GM19193 (cell line): ENCODE measurements around the gene GAD1.

ENCODE experiments used
- POLR2A ChIP-seq: IDR thresholded peaks from 4 replicates; pipeline ENCODE4 v1.6.1; 2011; ENCODE audit not compliant: insufficient read depth, insufficient read length; ENCODE audit errors: extremely low read depth

The GAD1 gene

GRCh38 chr2:170886386-170886785, 69.7 kb downstream of the GAD1 start:
- TF ChIP-seq POLR2A: no peak

DNA sequence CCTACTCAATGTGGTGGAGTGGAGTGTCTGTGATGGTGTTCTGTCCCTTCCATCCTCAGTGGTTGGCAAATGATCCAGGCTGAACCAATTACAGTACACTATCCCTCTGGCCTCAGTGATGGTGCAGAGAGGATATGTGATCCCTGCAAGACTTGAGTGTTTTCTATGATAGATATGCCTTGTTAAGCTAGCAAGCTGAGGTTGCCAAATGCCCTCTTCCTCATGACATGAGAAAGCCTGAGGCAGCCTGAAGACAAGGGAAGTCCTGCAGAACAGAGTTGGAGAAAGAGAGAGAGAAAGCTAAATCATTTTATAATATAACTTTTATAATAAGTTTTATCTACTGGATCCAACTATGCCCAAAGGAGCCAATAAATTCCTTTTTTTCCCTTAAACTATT, 70.8 kb downstream of the GAD1 start:
- no peak for TF ChIP-seq POLR2A

- TF ChIP-seq POLR2A: no peak
Measured at GRCh38 chr2:170887896-170888295, 71.2 kb downstream of the GAD1 start.

- TF ChIP-seq POLR2A: no peak
Measured at GRCh38 chr2:170891893-170892292, 75.2 kb downstream of the GAD1 start.

- no peak for TF ChIP-seq POLR2A
Measured at GRCh38 chr2:170892391-170892951, 75.8 kb downstream of the GAD1 start.

DNA sequence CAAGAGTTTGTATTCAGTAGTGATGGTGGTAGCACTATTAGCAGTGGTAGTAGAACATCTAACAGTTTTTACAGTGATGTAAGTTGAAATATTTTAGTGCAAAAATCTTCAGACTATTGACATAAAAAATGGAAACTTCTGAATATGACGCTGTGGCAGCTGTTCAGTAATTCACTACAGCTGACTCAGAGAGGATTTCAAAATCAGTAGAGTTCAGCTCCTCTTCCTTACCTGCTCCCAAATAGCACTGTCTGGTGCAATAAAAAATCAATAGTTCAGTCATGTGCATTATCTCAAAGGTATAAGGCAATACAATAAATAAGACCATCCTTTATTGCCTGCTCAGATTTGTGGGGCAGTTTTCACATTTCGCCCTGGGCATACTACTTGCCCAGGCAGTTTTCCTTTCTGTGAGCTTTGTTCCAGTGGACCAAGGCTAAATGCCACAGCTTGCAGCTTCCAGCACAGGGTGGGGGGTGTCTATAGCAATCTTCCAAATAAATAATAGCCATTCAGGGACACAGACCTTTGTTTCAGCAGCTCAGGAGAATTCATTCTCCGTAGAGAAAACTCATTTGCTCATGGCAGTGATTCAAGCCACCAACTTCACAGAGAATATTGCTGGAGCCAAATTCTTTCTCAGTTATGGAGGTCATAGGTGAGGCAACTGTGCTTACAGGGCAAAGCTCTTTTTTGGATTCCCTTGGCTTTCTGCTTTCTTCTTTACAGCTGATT, 78.5 kb downstream of the GAD1 start:
- TF ChIP-seq POLR2A: no peak

DNA sequence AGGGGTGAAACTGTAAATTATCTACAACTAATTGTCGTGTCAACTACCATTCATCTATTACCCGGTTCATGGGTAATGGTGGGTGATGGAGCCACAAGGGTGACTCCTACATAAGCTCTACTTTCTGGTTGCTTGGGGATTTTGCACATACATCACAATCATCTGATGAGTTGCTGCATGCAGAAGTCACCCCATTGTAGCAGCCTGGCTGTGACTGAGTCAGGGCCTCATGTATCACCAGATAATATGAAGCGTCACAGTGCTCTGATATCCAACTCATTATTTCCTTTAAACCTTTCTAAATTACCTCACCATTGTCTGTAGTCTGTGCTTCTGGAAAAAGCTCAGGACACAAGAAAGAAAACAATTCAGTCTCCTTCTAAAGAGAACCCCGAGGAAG, 79.9 kb downstream of the GAD1 start:
- TF ChIP-seq POLR2A: no peak

- no peak for TF ChIP-seq POLR2A
Measured at GRCh38 chr2:170897108-170897507, 80.4 kb downstream of the GAD1 start.

DNA sequence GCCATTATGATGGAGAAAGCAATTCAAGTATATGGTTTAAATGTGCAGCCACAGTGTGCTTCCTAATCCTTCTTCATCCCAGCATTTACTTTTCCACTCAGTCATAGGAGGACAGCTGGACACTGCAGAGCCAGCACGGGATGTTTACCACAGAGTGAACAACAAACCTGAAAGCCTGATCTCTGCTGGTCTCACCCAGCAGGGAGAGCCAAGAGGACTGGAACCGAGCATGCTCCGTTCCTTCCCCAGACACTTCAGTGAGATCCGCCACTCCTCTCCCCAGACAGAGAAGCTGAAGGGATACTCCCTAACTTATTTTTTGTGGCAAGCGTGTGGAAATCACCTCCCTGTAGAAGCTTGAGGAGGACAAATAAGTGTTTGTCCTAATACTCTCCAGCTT, 89.2 kb downstream of the GAD1 start:
- no peak for TF ChIP-seq POLR2A
